Uterus (tissue), 2 donors: ENCODE measurements around the gene LST1.

Experiments
- CTCF ChIP-seq, 4 experiments: fragments of 200-600 bp in 2 of 4; fragments of 450-650 bp in 2 of 4; sonication (generic) in 2 of 4; IDR thresholded peaks; one replicate each; pipeline ENCODE4 v1.5.1; 2016 to 2019; ENCODE audit warnings: antibody characterized with exemption in 4 of 4, mild to moderate bottlenecking in 2 of 4, moderate library complexity in 1 of 4
- POLR2A ChIP-seq, 2 donors: fragments of 450-650 bp; IDR thresholded peaks; one replicate each; pipeline ENCODE4 v1.6.1; 2016; ENCODE audit warnings: antibody characterized with exemption in 2 of 2, mild to moderate bottlenecking in 1 of 2, moderate library complexity in 1 of 2

- TF ChIP-seq POLR2A (IDR thresholded peaks at IDR 0.05) (no peak), CTCF (IDR thresholded peaks at IDR 0.05) (no peak)
Observed at GRCh38 chr6:31557443-31558317, 28.4 kb upstream of the LST1 start.
